Measurements from ENCODE around the gene TEX36.

The TEX36 gene

GRCh38 chr10:125711110-125711750, 28.3 kb upstream of the TEX36 start:
- TF ChIP-seq ZFX (IDR thresholded peaks at IDR 0.05; ENCODE audit: borderline replicate concordance) (no peak), CTCF (IDR thresholded peaks at IDR 0.05) (no peak)
- no peak overlapping the region for H3K27ac ChIP-seq

- no peak overlapping the region for H3K27ac ChIP-seq
- TF ChIP-seq ZFX (IDR thresholded peaks at IDR 0.05; ENCODE audit: borderline replicate concordance) (no peak), CTCF (IDR thresholded peaks at IDR 0.05) (no peak)
Measured at GRCh38 chr10:125709553-125710474, 26.9 kb upstream of the TEX36 start.

- H3K27ac ChIP-seq: no peak overlapping the region
- no peak for TF ChIP-seq CTCF (IDR thresholded peaks at IDR 0.05)
- TF ChIP-seq ZFX (IDR thresholded peaks at IDR 0.05; ENCODE audit: borderline replicate concordance): no peak
Measured at GRCh38 chr10:125708971-125709503, 26.1 kb upstream of the TEX36 start.

GRCh38 chr10:125707541-125708468, 24.8 kb upstream of the TEX36 start:
- H3K27ac ChIP-seq: peak overlapping the region; percentile 36

GRCh38 chr10:125700355-125700911, 17.5 kb upstream of the TEX36 start:
- H3K27ac ChIP-seq: no peak overlapping the region
- TF ChIP-seq CTCF (IDR thresholded peaks at IDR 0.05) (no peak), ZFX (IDR thresholded peaks at IDR 0.05; ENCODE audit: borderline replicate concordance) (no peak)

More at GRCh38 chr10:125707541-125708468, 24.8 kb upstream of the TEX36 start:
- no peak for TF ChIP-seq ZFX (IDR thresholded peaks at IDR 0.05; ENCODE audit: borderline replicate concordance)
- no peak for TF ChIP-seq CTCF (IDR thresholded peaks at IDR 0.05)

- no peak for TF ChIP-seq CTCF (IDR thresholded peaks at IDR 0.05)
- TF ChIP-seq ZFX (IDR thresholded peaks at IDR 0.05; ENCODE audit: borderline replicate concordance): no peak
- no peak overlapping the region for H3K27ac ChIP-seq
Measured at GRCh38 chr10:125699562-125700143, 16.7 kb upstream of the TEX36 start.
